ENCODE measurements around the gene ZNF441. TPM values are rescaled to one million over a fixed set of nuclear protein-coding genes. Genes with fewer than 3 reads are reported as not detected.

Gene ZNF441
- total RNA-seq, 1 donor = 5.6 TPM

- peak; percentile 9 for TF ChIP-seq CTCF (IDR thresholded peaks at IDR 0.05; ENCODE audit: insufficient read depth, low read depth, low read length)
- H3K4me3 ChIP-seq (ENCODE audit: low read depth, low read length) = peak overlapping the region; percentile 95
- DNase-seq (ENCODE audit: low read depth) = peak; percentile 50
Observed at GRCh38 chr19:11737964-11738745, 28.6 kb upstream of the ZNF441 start.

- peak; percentile 98 for DNase-seq (ENCODE audit: low read depth)
- TF ChIP-seq CTCF (IDR thresholded peaks at IDR 0.05; ENCODE audit: insufficient read depth, low read depth, low read length) = no peak
- H3K4me3 ChIP-seq (ENCODE audit: low read depth, low read length) = peak within 1 kb of the TSS; percentile 95
Observed at GRCh38 chr19:11738746-11739620, 27.8 kb upstream of the ZNF441 start, which contains the start of gene ZNF823. Gene ZNF823 (minus strand): TSS chr19:11738946. CDS start chr19:11738819, 127 bp downstream.

- H3K4me3 ChIP-seq (ENCODE audit: low read depth, low read length) = no peak overlapping the region
- no peak for TF ChIP-seq CTCF (IDR thresholded peaks at IDR 0.05; ENCODE audit: insufficient read depth, low read depth, low read length)
- no peak for DNase-seq (ENCODE audit: low read depth)
Observed at GRCh38 chr19:11745869-11746268, 20.9 kb upstream of the ZNF441 start.

GRCh38 chr19:11747277-11747676 is 19.5 kb upstream of the ZNF441 start:
- no peak for DNase-seq (ENCODE audit: low read depth)
- no peak for TF ChIP-seq CTCF (IDR thresholded peaks at IDR 0.05; ENCODE audit: insufficient read depth, low read depth, low read length)
- H3K4me3 ChIP-seq (ENCODE audit: low read depth, low read length) = no peak overlapping the region

GRCh38 chr19:11749751-11750150 is 17.0 kb upstream of the ZNF441 start:
- TF ChIP-seq CTCF (IDR thresholded peaks at IDR 0.05; ENCODE audit: insufficient read depth, low read depth, low read length) = no peak
- no peak for DNase-seq (ENCODE audit: low read depth)
- no peak overlapping the region for H3K4me3 ChIP-seq (ENCODE audit: low read depth, low read length)

GRCh38 chr19:11752244-11752736 is 14.5 kb upstream of the ZNF441 start:
- DNase-seq (ENCODE audit: low read depth) = no peak
- H3K4me3 ChIP-seq (ENCODE audit: low read depth, low read length) = no peak overlapping the region
- no peak for TF ChIP-seq CTCF (IDR thresholded peaks at IDR 0.05; ENCODE audit: insufficient read depth, low read depth, low read length)

Data from fibroblast of villous mesenchyme (primary cell).